Caco-2 (cell line): ENCODE results near the gene POLR3B. TPM values are rescaled to one million over a fixed set of nuclear protein-coding genes. Genes with fewer than 3 reads are reported as not detected.

Experiments
- BruUV-seq: library from RNA; stranded (reverse); fragments of 400-500 nt; replicated peaks from 2 replicates; lab custom pipeline; 2021; lab: Mats Ljungman, UMichigan
- CTCF ChIA-PET: fragments of 300-600 bp; sonication (Branson Sonifier 250); formaldehyde crosslinking; loops from one replicate; lab custom pipeline; 2022; ENCODE audit warnings: antibody characterized with exemption; lab: Charles Lee
- POLR2A ChIA-PET: fragments of 300-600 bp; sonication (Branson Sonifier 250); formaldehyde crosslinking; loops from one replicate; lab custom pipeline; 2022; ENCODE audit warnings: antibody characterized with exemption; lab: Charles Lee
- DNase-seq, 2 experiments: peaks; one replicate each; pipeline versions ENCODE4 v3.0.0 to v3.0.0-alpha.2; 2020 to 2022
- H3K27me3 ChIP-seq: replicated peaks from 2 replicates; pipeline ENCODE4 v1.6.0; 2011; ENCODE audit warnings: low read length; ENCODE audit not compliant: control insufficient read depth, insufficient read depth
- H3K36me3 ChIP-seq: 2 replicates; pipeline ENCODE4 v1.5.1; 2011; ENCODE audit warnings: low read length; ENCODE audit not compliant: control insufficient read depth, insufficient read depth
- H3K4me1 ChIP-seq: fragments of 250-450 bp; sonication (Bioruptor Pico); 2 replicates; pipeline ENCODE4 v1.5.1; 2020; ENCODE audit warnings: mild to moderate bottlenecking
- H3K4me3 ChIP-seq: 2 replicates; pipeline ENCODE4 v1.5.1; 2011; ENCODE audit warnings: low read depth, mild to moderate bottlenecking, control low read depth, low read length
- H3K9me3 ChIP-seq: fragments of 250-450 bp; sonication (Bioruptor Pico); 2 replicates; pipeline ENCODE4 v1.5.1; 2020; ENCODE audit warnings: mild to moderate bottlenecking, moderate library complexity
- H3K27ac Mint-ChIP-seq: one replicate; pipeline ENCODE4 v1.8.0; 2022; ENCODE audit warnings: mixed read lengths; ENCODE audit not compliant: unreplicated experiment
- H3K27me3 Mint-ChIP-seq: one replicate; pipeline ENCODE4 v1.8.0; 2022; ENCODE audit warnings: mixed read lengths; ENCODE audit not compliant: insufficient read depth, unreplicated experiment
- H3K36me3 Mint-ChIP-seq: one replicate; pipeline ENCODE4 v1.8.0; 2022; ENCODE audit warnings: mild to moderate bottlenecking, mixed read lengths; ENCODE audit not compliant: insufficient read depth, unreplicated experiment
- H3K4me1 Mint-ChIP-seq: one replicate; pipeline ENCODE4 v1.8.0; 2022; ENCODE audit warnings: low read depth, mixed read lengths; ENCODE audit not compliant: unreplicated experiment
- H3K4me3 Mint-ChIP-seq: one replicate; pipeline ENCODE4 v1.8.0; 2022; ENCODE audit warnings: mild to moderate bottlenecking, moderate library complexity, mixed read lengths; ENCODE audit not compliant: unreplicated experiment
- H3K9me3 Mint-ChIP-seq: one replicate; pipeline ENCODE4 v1.8.0; 2022; ENCODE audit warnings: mixed read lengths; ENCODE audit not compliant: unreplicated experiment
- intact Hi-C: fragments of 100-400 bp; cut with micrococcal nuclease; formaldehyde crosslinking; loops from one replicate; pipeline ENCODE4 v1.10.0; 2022; ENCODE audit not compliant: unreplicated experiment
- total RNA-seq: library from RNA; stranded (reverse); gene quantifications from 2 replicates; pipeline ENCODE4 v1.2.3, GENCODE V29; 2022
- TF ChIP-seq, protein P1 (sequence below), 2 experiments: fragments of 200-600 bp in 1 of 2; IDR thresholded peaks; 1 replicate in 1 of 2; 2 replicates in 1 of 2; pipeline versions ENCODE4 v1.5.1 to v1.8.0; 2011 to 2022; ENCODE audit warnings: antibody characterized with exemption in 1 of 2, control low read depth in 1 of 2, inconsistent platforms in 1 of 2, low read depth in 1 of 2, low read length in 1 of 2, mild to moderate bottlenecking in 1 of 2, moderate library complexity in 1 of 2; ENCODE audit not compliant: insufficient read depth in 1 of 2, severe bottlenecking in 1 of 2, unreplicated experiment in 1 of 2

The POLR3B gene
- total RNA-seq, 1 experiment from 2014 or later = 13.9 TPM

DNA sequence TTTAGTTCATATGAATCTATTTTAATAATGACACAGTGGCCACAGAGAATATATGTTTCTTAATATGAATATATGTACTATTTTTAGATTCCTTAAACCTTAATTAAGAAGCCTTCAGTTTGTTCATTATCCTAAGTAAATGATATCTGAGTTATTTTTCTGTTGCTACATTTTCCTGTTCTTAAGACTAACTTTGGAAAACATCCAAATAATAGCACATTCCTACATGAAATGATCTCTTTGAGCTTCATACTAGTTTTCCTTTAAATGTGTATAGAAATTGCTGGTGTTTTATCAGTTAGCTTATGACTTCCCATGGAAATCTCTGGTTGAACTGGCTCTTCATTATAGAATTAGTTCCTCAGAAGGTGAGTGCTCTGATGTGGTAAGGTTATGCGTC, 72.1 kb downstream of the POLR3B start:
- no peaks in the 10 kb centered on the region for H3K9me3 ChIP-seq
- intact Hi-C loops = no loop called here
- no peaks in the 10 kb centered on the region for H3K36me3 ChIP-seq
- no peaks in the 10 kb centered on the region for H3K4me1 ChIP-seq
- H3K36me3 Mint-ChIP-seq = no peaks in the 10 kb centered on the region
- H3K27ac Mint-ChIP-seq = no peak overlapping the region
- TF ChIP-seq, protein P1, sequence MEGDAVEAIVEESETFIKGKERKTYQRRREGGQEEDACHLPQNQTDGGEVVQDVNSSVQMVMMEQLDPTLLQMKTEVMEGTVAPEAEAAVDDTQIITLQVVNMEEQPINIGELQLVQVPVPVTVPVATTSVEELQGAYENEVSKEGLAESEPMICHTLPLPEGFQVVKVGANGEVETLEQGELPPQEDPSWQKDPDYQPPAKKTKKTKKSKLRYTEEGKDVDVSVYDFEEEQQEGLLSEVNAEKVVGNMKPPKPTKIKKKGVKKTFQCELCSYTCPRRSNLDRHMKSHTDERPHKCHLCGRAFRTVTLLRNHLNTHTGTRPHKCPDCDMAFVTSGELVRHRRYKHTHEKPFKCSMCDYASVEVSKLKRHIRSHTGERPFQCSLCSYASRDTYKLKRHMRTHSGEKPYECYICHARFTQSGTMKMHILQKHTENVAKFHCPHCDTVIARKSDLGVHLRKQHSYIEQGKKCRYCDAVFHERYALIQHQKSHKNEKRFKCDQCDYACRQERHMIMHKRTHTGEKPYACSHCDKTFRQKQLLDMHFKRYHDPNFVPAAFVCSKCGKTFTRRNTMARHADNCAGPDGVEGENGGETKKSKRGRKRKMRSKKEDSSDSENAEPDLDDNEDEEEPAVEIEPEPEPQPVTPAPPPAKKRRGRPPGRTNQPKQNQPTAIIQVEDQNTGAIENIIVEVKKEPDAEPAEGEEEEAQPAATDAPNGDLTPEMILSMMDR (IDR thresholded peaks at IDR 0.05; ENCODE audit: insufficient read depth in 1 of 2, low read depth in 1 of 2, low read length in 1 of 2, severe bottlenecking in 1 of 2, unreplicated experiment in 1 of 2) = no peak
- H3K27me3 Mint-ChIP-seq = no peaks in the 10 kb centered on the region
- no peak for DNase-seq
- H3K4me3 ChIP-seq = no peak overlapping the region
- H3K27me3 ChIP-seq = no peaks in the 10 kb centered on the region
- ChIA-PET POLR2A (no interaction called here), CTCF (no interaction called here)
- no TSS peak for BruUV-seq
- H3K9me3 Mint-ChIP-seq = no peaks in the 10 kb centered on the region
- H3K4me1 Mint-ChIP-seq = no peaks in the 10 kb centered on the region
- no peak overlapping the region for H3K4me3 Mint-ChIP-seq

DNA sequence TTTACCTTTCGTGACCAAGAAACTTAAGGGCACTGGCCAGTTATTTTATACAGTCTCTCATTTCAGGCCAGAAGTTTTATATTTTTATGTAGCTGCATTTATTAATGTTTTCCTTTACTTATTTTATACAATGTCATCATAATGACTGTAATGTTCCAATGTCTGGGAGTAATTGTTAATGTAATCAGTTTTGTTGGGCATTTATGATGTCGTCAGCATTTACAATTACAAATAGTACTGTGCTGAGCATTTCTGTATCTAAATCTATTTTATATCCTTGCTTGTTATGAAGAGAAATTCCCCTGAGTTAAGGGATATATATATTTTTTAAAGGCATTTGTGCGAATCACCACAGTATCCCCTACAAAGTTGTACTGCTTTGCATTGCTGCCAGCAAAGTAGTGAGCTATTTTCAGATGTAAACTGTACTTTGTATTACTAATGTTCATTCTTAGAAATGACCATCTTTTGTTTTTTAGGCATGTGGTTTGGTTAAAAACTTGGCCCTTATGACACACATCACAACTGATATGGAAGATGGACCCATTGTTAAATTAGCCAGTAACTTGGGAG, 74.4 kb downstream of the POLR3B start:
- BruUV-seq = no TSS peak
- no peaks in the 10 kb centered on the region for H3K36me3 Mint-ChIP-seq
- no peaks in the 10 kb centered on the region for H3K9me3 Mint-ChIP-seq
- H3K4me3 Mint-ChIP-seq = no peak overlapping the region
- ChIA-PET POLR2A (no interaction called here), CTCF (no interaction called here)
- no peaks in the 10 kb centered on the region for H3K4me1 Mint-ChIP-seq
- TF ChIP-seq, protein P1 (IDR thresholded peaks at IDR 0.05; ENCODE audit: insufficient read depth in 1 of 2, low read depth in 1 of 2, low read length in 1 of 2, severe bottlenecking in 1 of 2, unreplicated experiment in 1 of 2) = no peak
- intact Hi-C loops = no loop called here
- no peaks in the 10 kb centered on the region for H3K4me1 ChIP-seq
- H3K27me3 Mint-ChIP-seq = no peaks in the 10 kb centered on the region
- no peaks in the 10 kb centered on the region for H3K9me3 ChIP-seq
- no peaks in the 10 kb centered on the region for H3K27me3 ChIP-seq
- no peaks in the 10 kb centered on the region for H3K36me3 ChIP-seq
- H3K27ac Mint-ChIP-seq = no peak overlapping the region
- DNase-seq = no peak
- H3K4me3 ChIP-seq = no peak overlapping the region

DNA sequence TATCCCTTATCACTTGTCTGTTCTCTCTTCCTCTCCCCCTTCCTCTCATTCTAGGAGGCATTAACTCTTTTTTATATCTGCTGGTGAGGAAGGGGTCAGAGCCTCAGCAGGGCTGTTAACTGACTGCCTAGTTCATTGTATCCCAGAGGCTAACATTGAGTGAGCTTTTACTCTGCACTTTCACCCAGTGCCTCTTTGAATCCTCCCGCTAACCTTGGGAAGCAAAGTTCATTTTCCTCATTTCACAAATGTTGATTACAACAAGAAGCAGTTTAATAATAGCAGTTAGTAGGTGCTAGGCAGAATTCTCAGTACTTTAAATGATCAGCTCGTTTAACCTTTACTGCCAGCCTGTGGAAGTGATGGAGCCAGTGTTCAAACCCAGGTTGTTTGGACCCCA, 75.5 kb downstream of the POLR3B start:
- no peak for DNase-seq
- Mint-ChIP-seq H3K9me3 (no peaks in the 10 kb centered on the region), H3K4me3 (no peak overlapping the region), H3K27ac (no peak overlapping the region), H3K4me1 (no peaks in the 10 kb centered on the region), H3K27me3 (no peaks in the 10 kb centered on the region), H3K36me3 (no peaks in the 10 kb centered on the region)
- Histone ChIP-seq H3K4me3 (no peak overlapping the region), H3K27me3 (no peaks in the 10 kb centered on the region), H3K4me1 (no peaks in the 10 kb centered on the region), H3K9me3 (no peaks in the 10 kb centered on the region), H3K36me3 (no peaks in the 10 kb centered on the region)
- ChIA-PET POLR2A (no interaction called here), CTCF (no interaction called here)
- BruUV-seq = no TSS peak
- intact Hi-C loops = no loop called here
- TF ChIP-seq, protein P1 (IDR thresholded peaks at IDR 0.05; ENCODE audit: insufficient read depth in 1 of 2, low read depth in 1 of 2, low read length in 1 of 2, severe bottlenecking in 1 of 2, unreplicated experiment in 1 of 2) = no peak
